Measurements from ENCODE around the gene PACSIN2.
"Not testable (repeated sequence)": the region's sequence is repeated elsewhere in the genome, so short reads cannot be mapped to it uniquely, and the experiment has no call there.

The PACSIN2 gene

DNA sequence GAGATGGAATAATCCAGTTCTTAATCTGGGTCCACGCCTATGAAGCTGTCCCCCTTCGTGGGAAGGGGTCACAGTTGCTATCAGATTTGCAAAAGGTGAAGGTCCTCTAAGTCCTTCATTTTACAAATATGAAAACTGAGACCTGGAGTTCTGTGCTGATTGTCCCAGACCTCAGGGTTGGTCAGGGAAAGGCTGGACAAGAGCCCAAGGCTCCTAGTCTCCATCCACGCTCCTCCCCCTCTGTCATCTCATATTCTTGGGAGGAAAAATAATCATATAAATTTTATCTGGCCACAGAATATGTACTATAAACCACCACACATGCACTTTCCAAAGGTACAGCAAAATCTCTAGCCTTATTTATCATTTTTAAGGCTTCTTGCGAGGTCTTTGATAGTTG, 5.5 kb downstream of the PACSIN2 start:
- no peak for DNase-seq

DNA sequence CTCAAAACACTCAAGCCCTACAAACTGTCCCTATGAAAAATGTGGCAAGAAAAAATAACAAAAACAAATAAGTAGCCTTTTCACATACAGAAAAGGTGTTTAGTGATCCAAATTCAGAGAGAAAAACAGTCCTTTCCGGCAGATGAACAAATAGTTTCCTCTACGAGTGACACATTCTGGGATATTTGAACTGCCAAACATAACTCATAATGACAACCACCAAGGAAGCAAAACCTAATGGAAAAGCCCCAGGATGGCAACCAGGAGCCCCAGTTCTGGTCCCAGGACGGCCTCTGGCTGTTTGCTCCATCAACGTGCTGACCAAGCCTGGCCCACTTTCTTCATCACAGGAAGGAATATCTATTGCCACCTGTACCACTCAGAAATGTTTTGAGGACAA, 6.0 kb downstream of the PACSIN2 start:
- DNase-seq = no peak

- DNase-seq = no peak
Observed at GRCh38 chr22:43008509-43008908, 6.4 kb downstream of the PACSIN2 start.

DNA sequence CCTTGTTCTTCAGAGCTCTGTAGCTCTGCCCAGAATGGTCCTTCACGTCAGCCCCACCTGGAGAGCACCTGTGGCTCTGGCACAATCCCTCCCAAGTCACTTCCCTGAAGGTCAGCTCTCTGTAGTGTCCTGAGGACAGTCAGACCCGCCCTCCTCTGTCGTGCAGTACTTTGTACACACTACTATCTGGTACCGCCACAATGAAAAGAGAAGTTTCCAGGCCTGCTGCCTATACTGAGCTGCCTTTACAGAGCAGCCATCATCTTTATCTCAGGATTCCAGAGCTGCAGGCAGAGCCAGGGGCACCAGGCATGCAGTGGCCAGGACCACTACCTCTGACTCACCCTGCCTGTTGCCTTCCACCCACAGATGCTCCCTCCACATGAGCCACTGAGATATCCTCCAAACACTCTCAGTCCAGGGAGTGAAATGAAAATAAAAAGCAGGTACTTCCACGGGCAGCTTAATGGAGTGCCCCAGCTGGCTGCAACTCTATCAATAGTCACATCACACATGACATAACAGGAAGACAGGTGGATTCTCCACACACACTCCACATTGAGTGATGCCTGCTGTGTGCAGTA, 7.3 kb downstream of the PACSIN2 start:
- no peak for DNase-seq

GRCh38 chr22:43006753-43007152, 8.2 kb downstream of the PACSIN2 start:
- no peak for DNase-seq

DNA sequence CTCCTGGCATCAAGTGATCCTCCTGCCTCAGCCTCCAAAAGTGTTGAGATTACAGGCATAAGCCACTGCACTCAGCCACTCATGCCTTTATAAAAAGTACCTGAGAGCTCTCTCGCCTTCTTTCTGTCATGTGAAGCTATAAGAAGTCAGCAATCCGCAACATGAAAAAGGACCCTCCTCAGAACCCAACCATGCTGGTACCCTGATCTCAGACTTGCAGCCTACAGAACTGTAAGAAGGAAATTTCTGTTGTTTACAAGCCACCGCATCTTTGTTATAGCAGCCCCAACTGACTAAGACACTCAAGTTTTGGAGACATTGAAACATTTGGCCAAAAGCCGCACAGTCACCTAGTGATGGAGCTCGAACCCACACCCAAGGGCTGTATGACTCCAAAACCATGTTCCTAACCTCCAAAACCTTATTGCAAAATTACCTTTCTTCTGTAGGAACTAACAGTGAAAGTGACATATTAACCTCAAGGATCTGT, 8.9 kb downstream of the PACSIN2 start:
- no peak for DNase-seq

- no peak for DNase-seq
Observed at GRCh38 chr22:43005106-43005505, 9.8 kb downstream of the PACSIN2 start.

- DNase-seq = peak; percentile 31
Observed at GRCh38 chr22:43004362-43005035, 10.4 kb downstream of the PACSIN2 start.

DNA sequence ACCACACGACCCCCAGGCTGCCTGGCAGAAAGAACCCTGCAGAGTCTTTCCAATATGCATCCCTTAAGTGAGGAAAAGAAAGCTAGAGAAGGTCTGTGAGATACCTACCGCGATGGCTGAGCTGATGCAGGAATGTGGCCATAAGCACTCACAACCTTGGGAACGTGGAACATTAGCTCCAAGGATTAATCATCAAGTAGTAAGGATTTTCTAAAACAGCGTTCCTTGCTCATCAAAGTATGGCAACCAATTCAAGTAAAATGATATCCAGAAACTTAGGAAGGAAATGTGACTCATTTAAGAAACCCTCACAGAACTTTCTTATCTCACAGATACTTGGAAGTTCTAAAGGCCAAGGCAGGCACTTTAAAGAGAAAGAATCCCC, 12.8 kb downstream of the PACSIN2 start:
- DNase-seq = peak; percentile 45

DNA sequence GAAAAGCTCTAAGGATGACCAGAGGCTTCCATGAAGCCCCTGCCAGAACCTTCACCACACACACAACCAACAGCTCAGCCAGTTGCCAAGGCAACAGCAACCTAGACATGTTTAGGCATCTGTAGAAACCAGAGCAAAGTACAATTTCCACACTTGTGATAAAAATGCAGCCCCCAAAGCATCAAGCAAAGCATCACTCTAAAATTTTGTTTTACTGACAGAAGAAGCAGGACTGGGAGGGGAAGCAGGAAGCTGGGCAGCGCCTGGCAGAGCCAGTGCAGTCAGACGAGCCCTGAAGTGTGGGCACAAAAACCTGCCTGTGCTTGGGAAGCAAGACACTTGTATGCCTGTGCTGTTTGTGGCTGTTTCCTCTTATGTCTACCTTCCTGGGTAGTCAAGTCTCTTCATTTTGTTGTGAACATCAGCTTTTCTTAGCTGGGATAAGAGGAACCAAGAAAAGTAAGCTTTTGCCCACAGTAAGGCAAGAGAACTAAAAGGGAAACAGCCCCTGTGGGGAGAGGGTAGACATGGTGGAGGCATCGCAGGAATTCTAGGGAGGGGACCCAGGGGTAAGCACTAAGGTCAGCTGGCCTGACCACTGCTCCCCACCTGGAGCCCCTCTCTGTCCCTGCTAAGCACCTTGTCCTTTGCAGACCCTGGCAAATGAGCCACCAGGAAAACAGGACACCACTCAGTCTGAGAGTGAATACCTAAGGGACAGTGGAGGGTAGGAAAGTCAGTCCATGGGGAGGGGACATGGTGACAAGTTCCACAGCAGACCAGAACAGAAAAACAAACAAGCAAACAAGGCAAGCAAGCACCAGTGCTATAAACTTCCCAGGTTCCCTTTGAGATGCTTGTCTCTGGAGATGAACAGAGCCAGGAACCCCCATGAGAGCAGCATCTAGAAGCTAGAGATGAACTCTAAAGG, 13.4 kb downstream of the PACSIN2 start:
- DNase-seq = peak; percentile 34

DNA sequence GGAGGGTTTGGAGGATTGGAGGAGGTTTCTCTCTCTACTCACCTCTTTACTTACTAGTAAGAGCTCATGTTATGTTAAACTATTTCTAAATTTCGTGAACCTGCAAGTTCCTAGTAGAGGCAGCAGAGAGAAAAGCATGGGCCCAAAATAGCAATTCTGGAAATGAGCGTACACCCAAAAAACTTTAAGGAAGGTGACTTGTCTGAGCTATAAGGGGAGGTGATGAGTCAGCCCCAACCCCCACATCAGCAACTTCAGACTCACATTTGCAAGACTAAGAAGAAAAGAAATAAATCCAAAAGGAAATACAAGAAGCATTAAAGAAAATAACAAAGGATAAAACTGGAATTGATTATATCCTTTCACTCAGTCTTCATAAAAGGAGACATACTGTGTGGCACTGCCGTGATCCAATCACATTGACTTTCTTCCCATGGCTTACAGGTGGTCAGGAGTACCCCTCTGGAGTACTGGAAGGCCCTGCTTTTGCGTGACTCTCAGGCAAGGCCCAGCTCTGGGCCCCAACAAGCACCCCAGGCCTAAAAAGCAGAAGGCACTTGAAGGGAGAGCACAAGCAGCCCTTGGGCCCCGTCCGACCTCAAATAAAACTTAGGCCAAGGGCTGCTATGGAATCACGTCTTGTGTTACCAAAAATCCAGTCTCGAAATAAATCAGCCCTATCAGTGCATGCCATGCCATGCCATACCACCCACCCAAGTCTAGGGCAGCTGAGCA, 14.3 kb downstream of the PACSIN2 start:
- peak; percentile 83 for DNase-seq

- no peak for DNase-seq
Observed at GRCh38 chr22:42997582-42998090, 17.3 kb downstream of the PACSIN2 start.

- no peak for DNase-seq
Observed at GRCh38 chr22:42996646-42997365, 18.1 kb downstream of the PACSIN2 start.

- not testable (repeated sequence) for DNase-seq
Observed at GRCh38 chr22:42995654-42996053, 19.3 kb downstream of the PACSIN2 start.

- DNase-seq = no peak
Observed at GRCh38 chr22:42994917-42995562, 19.9 kb downstream of the PACSIN2 start.

- no peak for DNase-seq
Observed at GRCh38 chr22:42994276-42994916, 20.6 kb downstream of the PACSIN2 start.

- DNase-seq = no peak
Observed at GRCh38 chr22:42993651-42994275, 21.2 kb downstream of the PACSIN2 start.

GRCh38 chr22:42992886-42993479, 22.0 kb downstream of the PACSIN2 start:
- DNase-seq = no peak

- no peak for DNase-seq
Observed at GRCh38 chr22:42992092-42992491, 22.9 kb downstream of the PACSIN2 start.
